HG02759 (cell line): ENCODE data around the gene TLE3.
"Not testable (repeated sequence)": the region's sequence is repeated elsewhere in the genome, so short reads cannot be mapped to it uniquely, and the experiment has no call there.

Experiments
- ATAC-seq: cut with Tn5 transposase; IDR thresholded peaks from one replicate; pipeline ENCODE4 v1.9.1; 2021; ENCODE audit warnings: mild to moderate bottlenecking, moderate library complexity; ENCODE audit not compliant: unreplicated experiment

Gene TLE3

GRCh38 chr15:70127288-70127746 is 29.6 kb upstream of the TLE3 start:
- ATAC-seq = no peak

DNA sequence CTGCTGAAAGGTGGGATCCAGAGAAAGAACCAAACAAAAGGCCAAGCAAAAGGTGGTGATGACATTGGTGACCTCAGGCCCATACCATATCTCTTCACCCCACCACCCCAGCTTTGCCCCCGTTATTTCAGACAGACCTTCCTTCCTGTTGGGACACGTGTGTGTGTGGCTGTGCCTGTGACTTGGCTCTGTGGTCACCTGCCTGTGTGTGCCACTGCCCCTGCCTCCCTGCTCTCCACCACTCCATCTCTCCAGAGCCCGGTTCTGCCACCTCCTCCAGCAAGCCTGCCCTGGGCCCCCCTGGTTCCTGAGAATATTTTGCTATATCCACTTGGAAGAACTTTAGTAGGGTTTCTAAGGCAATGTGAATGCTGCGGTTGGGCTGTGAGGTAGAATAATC is 28.6 kb upstream of the TLE3 start:
- no peak for ATAC-seq

GRCh38 chr15:70125605-70126004 is 27.9 kb upstream of the TLE3 start:
- no peak for ATAC-seq

- no peak for ATAC-seq
Observed at GRCh38 chr15:70121624-70122302, 24.0 kb upstream of the TLE3 start.

DNA sequence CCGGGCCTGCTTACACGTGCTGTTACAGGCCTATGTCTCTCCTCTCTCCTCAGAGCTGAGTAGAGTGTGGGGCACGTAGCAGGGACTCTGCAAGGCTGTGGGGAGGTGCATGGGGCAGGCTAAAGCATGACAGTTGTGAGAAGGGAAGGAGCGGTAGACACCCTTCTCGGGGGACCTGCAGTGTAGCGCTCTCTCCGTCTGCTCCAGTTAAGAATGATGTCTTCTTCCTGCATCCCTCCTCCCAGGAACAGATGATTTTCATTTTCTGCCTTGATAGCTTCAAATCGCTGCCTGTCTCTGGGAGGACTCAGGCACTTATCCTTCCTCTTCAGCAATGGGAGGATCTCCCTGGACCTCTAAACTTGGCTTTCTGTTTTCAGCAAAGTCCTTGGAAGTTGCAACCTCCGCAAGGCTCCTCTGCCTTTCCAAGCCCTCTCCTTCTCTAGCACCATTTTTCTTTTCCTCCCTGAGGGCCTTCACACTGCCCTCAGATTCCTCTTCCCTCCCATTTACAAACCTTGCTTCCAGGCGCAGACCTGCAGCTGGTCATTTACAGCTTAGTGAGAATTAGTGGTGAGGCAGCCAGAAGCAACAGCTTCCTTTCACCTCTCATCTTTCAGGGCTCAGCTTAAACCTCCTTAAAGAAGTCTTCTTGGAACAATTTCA is 23.4 kb upstream of the TLE3 start:
- ATAC-seq = no peak

- no peak for ATAC-seq
Observed at GRCh38 chr15:70119911-70120508, 22.3 kb upstream of the TLE3 start.

DNA sequence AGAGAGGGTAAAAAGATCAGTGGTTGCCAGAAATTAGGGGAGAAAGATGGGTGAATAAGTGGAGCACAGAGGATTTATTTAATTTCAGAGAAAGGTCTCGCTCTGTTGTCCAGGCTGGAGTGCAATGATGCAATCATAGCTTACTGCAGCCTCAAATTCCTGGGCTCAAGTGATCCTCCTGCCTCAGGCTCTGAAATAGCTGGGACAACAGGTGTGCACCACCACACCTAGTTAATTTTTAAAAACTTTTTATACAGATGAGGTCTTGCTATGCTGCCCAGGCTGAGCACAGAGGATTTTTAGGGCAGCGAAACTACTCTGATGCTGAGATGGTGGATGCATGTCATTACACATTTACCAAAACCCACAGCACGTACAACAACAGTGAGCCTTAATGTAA is 20.9 kb upstream of the TLE3 start:
- no peak for ATAC-seq

DNA sequence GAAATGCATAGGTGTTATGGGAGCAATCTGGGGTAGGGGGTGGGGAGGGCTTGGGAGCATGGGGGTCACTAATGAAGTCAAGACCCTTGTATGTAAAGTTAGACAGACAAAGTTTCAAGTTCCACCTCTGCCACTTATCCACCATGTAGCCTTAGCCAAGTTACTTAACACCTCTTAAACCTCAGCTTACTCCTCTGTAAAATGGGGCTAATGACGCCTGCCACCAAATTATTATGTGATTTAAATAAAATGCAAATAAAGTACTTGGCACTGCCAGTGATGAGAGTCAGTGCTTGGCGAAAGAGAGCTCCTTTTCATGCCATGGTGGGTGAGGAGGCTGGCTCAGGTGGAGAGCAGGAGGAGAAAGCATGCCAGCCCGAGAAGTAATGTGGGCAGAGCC is 18.6 kb upstream of the TLE3 start:
- ATAC-seq = no peak

DNA sequence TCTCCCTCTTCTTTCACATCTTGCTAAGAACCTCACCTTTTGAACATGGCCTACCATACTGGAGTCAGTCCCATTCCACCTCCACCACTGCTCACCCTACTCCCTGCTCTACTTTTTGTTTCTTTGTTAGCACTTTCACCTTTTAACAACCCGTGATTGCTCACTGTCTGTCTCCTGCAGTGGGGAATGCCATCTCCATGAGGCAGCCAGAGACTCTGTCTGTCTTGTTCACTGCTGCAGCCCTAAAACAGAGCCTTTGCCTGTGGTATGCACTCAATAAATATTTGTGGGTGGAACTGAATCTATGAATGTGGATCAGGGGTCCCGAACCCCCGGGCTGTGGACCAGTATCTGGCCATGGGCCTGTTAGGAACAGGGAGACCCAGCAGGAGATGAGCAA is 16.5 kb upstream of the TLE3 start:
- no peak for ATAC-seq

GRCh38 chr15:70113304-70113700 is 15.6 kb upstream of the TLE3 start:
- ATAC-seq = no peak

GRCh38 chr15:70112572-70113303 is 15.0 kb upstream of the TLE3 start:
- ATAC-seq = not testable (repeated sequence)

DNA sequence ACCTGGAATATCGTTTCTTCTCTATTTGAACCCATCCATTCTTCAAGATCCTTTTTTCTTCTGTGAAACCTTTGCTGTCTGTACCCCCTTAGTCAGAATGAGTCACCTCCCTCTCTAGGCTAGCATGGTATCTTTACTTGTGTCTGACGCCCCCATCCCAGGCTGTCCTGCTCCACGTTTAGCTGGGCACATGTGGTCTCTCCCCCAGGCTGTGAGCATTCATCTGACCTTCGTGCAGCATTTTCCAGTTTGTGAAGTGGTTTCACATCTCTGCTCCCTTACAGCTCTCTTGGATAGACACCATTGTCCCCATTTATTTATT is 14.3 kb upstream of the TLE3 start:
- ATAC-seq = no peak

DNA sequence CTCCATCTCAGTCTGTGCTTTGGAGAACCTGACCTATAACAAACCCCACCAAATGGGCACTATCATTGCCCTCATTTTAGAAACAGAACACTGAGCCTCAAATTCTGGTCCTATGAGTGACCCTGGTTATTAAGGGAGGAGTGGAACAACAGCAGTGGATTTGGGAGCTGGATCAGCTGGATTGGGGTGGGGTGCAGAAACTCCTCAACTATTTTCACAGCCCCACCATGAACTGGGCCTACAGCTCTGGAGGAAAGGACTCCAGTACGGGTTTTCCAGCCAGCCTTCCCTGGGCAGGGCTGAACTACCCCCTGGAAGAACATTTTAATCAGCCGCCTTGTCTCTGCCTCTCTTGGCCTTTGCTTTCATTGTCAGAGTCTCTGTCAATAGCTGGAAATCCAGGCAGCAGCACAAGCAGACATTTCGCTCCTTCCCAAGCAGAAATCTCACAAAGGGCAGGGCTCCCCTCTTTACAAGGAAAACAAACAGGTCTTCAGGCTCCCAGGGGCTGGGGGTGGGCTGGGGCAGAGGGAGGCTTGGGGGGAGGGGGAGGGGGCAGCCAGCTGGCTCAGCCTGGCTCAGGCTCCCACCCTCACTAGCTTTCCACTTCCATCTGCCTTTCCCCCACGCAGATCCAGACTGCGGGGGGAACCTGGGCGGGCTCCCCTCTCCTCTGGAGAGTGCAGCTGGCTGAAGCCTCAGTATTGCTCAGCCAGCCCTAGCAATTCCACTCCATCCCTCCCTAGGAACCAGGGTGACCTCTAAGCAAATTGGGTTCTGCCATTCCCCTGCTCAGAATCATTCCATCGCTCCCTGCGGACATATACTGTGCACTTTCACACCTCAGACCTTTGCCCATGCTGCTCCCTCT is 13.7 kb upstream of the TLE3 start:
- ATAC-seq = no peak

DNA sequence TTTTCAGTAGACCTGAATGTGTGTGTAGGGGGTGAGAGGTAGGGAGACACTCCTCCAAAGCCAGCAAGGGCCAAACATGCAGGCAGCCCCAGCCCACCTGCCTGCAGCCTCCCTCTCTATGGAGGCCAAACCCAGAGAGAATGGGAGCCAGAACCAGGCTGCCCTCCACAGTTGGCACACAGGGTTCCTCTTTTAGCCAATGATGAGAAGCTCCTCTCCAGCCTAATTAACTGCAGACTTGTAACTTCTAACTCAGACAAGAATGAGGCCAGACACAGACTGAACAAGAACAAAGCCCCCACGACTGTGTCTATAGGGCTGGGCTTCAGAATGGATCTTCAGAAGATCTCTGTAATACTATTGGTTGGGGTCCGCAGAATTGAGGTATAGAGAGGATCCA is 12.3 kb upstream of the TLE3 start:
- no peak for ATAC-seq

- no peak for ATAC-seq
Observed at GRCh38 chr15:70109531-70109930, 11.8 kb upstream of the TLE3 start.

GRCh38 chr15:70103880-70104626 is 6.3 kb upstream of the TLE3 start:
- ATAC-seq = no peak

DNA sequence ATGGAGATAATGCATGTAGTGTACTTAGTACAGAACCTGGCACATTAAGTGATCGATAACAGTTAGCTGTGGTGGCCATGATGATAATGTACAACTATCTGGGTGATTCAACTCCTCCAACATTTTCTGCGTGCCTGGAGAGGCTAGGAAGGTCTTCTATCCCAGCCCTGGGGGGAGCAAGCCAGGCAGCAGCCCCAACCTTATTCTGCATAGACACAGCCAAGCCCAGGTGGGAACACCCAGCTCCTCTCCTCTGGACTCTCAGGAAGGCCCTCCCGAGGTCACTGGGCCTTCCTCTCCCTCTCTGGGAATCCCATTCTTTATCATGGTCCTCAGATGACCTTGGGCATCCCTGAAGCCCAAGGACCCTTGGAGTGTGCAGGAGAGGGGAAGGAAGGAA is 5.1 kb upstream of the TLE3 start:
- ATAC-seq = no peak

DNA sequence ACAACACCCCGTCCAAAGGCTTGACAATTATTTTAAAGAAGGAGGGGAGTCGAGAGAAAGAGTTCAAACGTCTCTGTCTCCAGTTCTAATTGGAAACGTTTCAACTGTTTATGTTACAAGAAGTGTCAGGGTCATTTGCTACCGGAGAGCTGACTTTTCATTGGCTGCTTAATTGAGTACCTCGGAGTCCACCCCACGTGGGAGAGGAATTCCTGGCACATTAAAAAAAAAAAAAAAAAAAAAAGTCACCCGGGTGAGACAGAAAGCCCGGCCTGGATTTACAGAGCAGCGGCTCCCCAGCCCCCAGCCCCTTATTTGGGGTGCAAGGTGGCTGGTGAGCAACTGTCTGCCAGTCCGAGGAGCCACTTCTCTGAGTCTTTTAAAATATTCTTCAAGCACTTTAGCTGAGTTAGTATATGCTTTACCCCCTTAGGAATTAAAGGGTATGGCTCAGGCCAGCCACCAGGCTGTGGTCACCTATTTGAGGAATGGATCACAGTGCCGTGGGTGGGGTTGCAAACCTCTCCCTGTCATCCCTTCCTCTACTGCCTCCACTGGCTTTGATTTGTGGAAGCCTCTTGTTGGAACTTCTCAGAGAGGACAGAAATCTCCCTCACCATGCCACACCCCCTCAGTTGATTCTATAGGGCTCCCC is 3.9 kb upstream of the TLE3 start:
- ATAC-seq = no peak

GRCh38 chr15:70100474-70101341 is 3.0 kb upstream of the TLE3 start:
- no peak for ATAC-seq
